GM13977 (cell line): ENCODE results near the gene KAZN.

Source experiments
- DNase-seq: peaks from one replicate; pipeline ENCODE4 v3.0.0; 2012; ENCODE audit warnings: low spot score
- CTCF ChIP-seq: IDR thresholded peaks from 2 replicates; pipeline ENCODE4 v1.5.1; 2012; ENCODE audit warnings: mild to moderate bottlenecking, control low read depth; ENCODE audit not compliant: insufficient read depth; ENCODE audit errors: extremely low read depth, missing control alignments
- in situ Hi-C: fragments of 300-500 bp; cut with MboI; formaldehyde crosslinking; loops from one replicate; pipeline ENCODE4 v1.12.0; 2022; ENCODE audit warnings: low sequenced_read_pairs, low pct_unique_long_range_greater_than_20kb, mixed read lengths, inconsistent platforms; ENCODE audit not compliant: unreplicated experiment

Gene KAZN

GRCh38 chr1:14786109-14786675, 187.7 kb downstream of the KAZN start:
- in situ Hi-C loops: no loop called here
- DNase-seq: no peak

GRCh38 chr1:14786681-14787080, 188.2 kb downstream of the KAZN start:
- TF ChIP-seq CTCF: no peak
- in situ Hi-C loops: no loop called here
- no peak for DNase-seq

More at GRCh38 chr1:14786109-14786675, 187.7 kb downstream of the KAZN start:
- TF ChIP-seq CTCF: no peak

GRCh38 chr1:14787604-14788003, 189.1 kb downstream of the KAZN start:
- no peak for DNase-seq
- in situ Hi-C loops: no loop called here
- TF ChIP-seq CTCF: peak; percentile 0

GRCh38 chr1:14788080-14788479, 189.6 kb downstream of the KAZN start:
- DNase-seq: no peak
- in situ Hi-C loops: no loop called here
- TF ChIP-seq CTCF: no peak

GRCh38 chr1:14790982-14791381, 192.5 kb downstream of the KAZN start:
- no peak for DNase-seq
- in situ Hi-C loops: no loop called here
- no peak for TF ChIP-seq CTCF

GRCh38 chr1:14791654-14792053, 193.2 kb downstream of the KAZN start:
- DNase-seq: no peak
- no peak for TF ChIP-seq CTCF
- in situ Hi-C loops: no loop called here

GRCh38 chr1:14794136-14794768, 195.8 kb downstream of the KAZN start:
- TF ChIP-seq CTCF: no peak
- in situ Hi-C loops: no loop called here
- no peak for DNase-seq
